Neural cell (in vitro differentiated cells): ENCODE results near the gene LIPM.

Experiments used
- CTCF ChIP-seq: fragments of 450-650 bp; IDR thresholded peaks from 2 replicates; pipeline ENCODE4 v1.5.1; 2014; ENCODE audit warnings: antibody characterized with exemption, mild to moderate bottlenecking, moderate library complexity; ENCODE audit not compliant: poor library complexity, severe bottlenecking
- EP300 ChIP-seq: fragments of 450-650 bp; conservative IDR thresholded peaks from 2 replicates; pipeline ENCODE4 v1.6.1; 2014; ENCODE audit warnings: antibody characterized with exemption, mild to moderate bottlenecking, moderate library complexity; ENCODE audit not compliant: poor library complexity, severe bottlenecking
- EZH2 ChIP-seq: fragments of 200-600, 300-800 bp; shearing (Covaris generic), sonication (generic); IDR thresholded peaks from 2 replicates; pipeline ENCODE4 v1.6.1; 2014; ENCODE audit warnings: antibody characterized with exemption, low read length, borderline replicate concordance, mild to moderate bottlenecking; ENCODE audit not compliant: insufficient read depth, poor library complexity, severe bottlenecking
- MXI1 ChIP-seq: fragments of 450-650 bp; conservative IDR thresholded peaks from 2 replicates; pipeline ENCODE4 v1.6.1; 2014; ENCODE audit warnings: antibody characterized with exemption, mild to moderate bottlenecking; ENCODE audit not compliant: poor library complexity, severe bottlenecking
- POLR2AphosphoS5 ChIP-seq: IDR thresholded peaks from 2 replicates; pipeline ENCODE4 v1.6.1; 2012
- SMC3 ChIP-seq: fragments of 450-650 bp; conservative IDR thresholded peaks from 2 replicates; pipeline ENCODE4 v1.6.1; 2014; ENCODE audit warnings: antibody characterized with exemption, mild to moderate bottlenecking, moderate library complexity; ENCODE audit not compliant: poor library complexity
- TAF1 ChIP-seq: IDR thresholded peaks from 2 replicates; pipeline ENCODE4 v1.6.1; 2012; ENCODE audit warnings: low read depth
- TF ChIP-seq, protein P1 (sequence below): IDR thresholded peaks from 2 replicates; pipeline ENCODE4 v1.6.1; 2012; ENCODE audit warnings: borderline replicate concordance

- TF ChIP-seq POLR2AphosphoS5 (no peak), CTCF (no peak), MXI1 (no peak), EP300 (no peak), SMC3 (no peak), EZH2 (no peak), TAF1 (no peak)
- TF ChIP-seq, protein P1, sequence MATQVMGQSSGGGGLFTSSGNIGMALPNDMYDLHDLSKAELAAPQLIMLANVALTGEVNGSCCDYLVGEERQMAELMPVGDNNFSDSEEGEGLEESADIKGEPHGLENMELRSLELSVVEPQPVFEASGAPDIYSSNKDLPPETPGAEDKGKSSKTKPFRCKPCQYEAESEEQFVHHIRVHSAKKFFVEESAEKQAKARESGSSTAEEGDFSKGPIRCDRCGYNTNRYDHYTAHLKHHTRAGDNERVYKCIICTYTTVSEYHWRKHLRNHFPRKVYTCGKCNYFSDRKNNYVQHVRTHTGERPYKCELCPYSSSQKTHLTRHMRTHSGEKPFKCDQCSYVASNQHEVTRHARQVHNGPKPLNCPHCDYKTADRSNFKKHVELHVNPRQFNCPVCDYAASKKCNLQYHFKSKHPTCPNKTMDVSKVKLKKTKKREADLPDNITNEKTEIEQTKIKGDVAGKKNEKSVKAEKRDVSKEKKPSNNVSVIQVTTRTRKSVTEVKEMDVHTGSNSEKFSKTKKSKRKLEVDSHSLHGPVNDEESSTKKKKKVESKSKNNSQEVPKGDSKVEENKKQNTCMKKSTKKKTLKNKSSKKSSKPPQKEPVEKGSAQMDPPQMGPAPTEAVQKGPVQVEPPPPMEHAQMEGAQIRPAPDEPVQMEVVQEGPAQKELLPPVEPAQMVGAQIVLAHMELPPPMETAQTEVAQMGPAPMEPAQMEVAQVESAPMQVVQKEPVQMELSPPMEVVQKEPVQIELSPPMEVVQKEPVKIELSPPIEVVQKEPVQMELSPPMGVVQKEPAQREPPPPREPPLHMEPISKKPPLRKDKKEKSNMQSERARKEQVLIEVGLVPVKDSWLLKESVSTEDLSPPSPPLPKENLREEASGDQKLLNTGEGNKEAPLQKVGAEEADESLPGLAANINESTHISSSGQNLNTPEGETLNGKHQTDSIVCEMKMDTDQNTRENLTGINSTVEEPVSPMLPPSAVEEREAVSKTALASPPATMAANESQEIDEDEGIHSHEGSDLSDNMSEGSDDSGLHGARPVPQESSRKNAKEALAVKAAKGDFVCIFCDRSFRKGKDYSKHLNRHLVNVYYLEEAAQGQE: no peak
Observed at GRCh38 chr10:88805361-88805760, 2.8 kb downstream of the LIPM start.
